ENCODE data around the gene TAF1A.

- no peak for TF ChIP-seq CTCF (conservative IDR thresholded peaks at IDR 0.05 in 1 of 2, IDR thresholded peaks at IDR 0.05 in 1 of 2; ENCODE audit: low read depth in 1 of 2, low read length in 2 of 2)
- no peak for TF ChIP-seq EZH2 (IDR thresholded peaks at IDR 0.05; ENCODE audit: low read length, missing control alignments)
Measured at GRCh38 chr1:222600281-222600680, 10.5 kb upstream of the TAF1A start.
